Hepatocyte (in vitro differentiated cells): Measurements from ENCODE around the gene RUBCN.
"Not testable (repeated sequence)": the region's sequence is repeated elsewhere in the genome, so short reads cannot be mapped to it uniquely, and the experiment has no call there.

Source experiments
- CTCF ChIP-seq: fragments of 200-600 bp; sonication (generic); IDR thresholded peaks from 2 replicates; pipeline ENCODE4 v1.5.1; 2016; ENCODE audit warnings: antibody characterized with exemption, mild to moderate bottlenecking; ENCODE audit not compliant: poor library complexity
- EZH2 ChIP-seq: fragments of 200-600 bp; sonication (generic); IDR thresholded peaks from 2 replicates; pipeline ENCODE4 v1.6.1; 2016; ENCODE audit warnings: antibody characterized with exemption, mild to moderate bottlenecking, borderline replicate concordance
- EZH2phosphoT487 ChIP-seq: fragments of 200-600 bp; sonication (generic); IDR thresholded peaks from one replicate; pipeline ENCODE4 v1.6.1; 2018; ENCODE audit warnings: antibody characterized with exemption, mild to moderate bottlenecking, low read depth, moderate library complexity; ENCODE audit not compliant: unreplicated experiment, severe bottlenecking

GRCh38 chr3:197663367-197664140 lies 73.2 kb downstream of the RUBCN start:
- not testable (repeated sequence) for TF ChIP-seq EZH2, CTCF, EZH2phosphoT487
